Neural cell (in vitro differentiated cells): ENCODE measurements around the gene HP. TPM values are rescaled to one million over a fixed set of nuclear protein-coding genes. Genes with fewer than 3 reads are reported as not detected.

Experiments
- H2AFZ ChIP-seq: fragments of 200-600, 300-800 bp; sonication (generic), shearing (Covaris generic); 2 replicates; pipeline ENCODE4 v1.6.0; 2014; ENCODE audit warnings: low read depth, mild to moderate bottlenecking, antibody characterized with exemption, low read length, moderate library complexity
- H3F3A ChIP-seq: fragments of 200-600 bp; shearing (Covaris generic); 2 replicates; pipeline ENCODE4 v1.6.1; 2016; ENCODE audit warnings: mild to moderate bottlenecking, moderate library complexity, mixed read lengths, antibody characterized with exemption, low read length; ENCODE audit not compliant: insufficient read depth, poor library complexity, severe bottlenecking
- H3K27ac ChIP-seq: fragments of 200-600, 300-800 bp; sonication (generic), shearing (Covaris generic); 2 replicates; pipeline ENCODE4 v1.5.1; 2014; ENCODE audit warnings: mild to moderate bottlenecking, low read length, moderate library complexity
- H3K27me3 ChIP-seq: fragments of 300-800, 200-600 bp; sonication (generic), shearing (Covaris generic); 2 replicates; pipeline ENCODE4 v1.6.0; 2014; ENCODE audit warnings: mild to moderate bottlenecking, low read depth, low read length, moderate library complexity; ENCODE audit not compliant: insufficient read depth
- H3K36me3 ChIP-seq: fragments of 300-800, 200-600 bp; sonication (generic), shearing (Covaris generic); 2 replicates; pipeline ENCODE4 v1.5.1; 2014; ENCODE audit warnings: mild to moderate bottlenecking, antibody characterized with exemption, low read length, moderate library complexity; ENCODE audit not compliant: insufficient read depth
- H3K4me2 ChIP-seq: fragments of 300-800, 200-600 bp; sonication (generic), shearing (Covaris generic); 2 replicates; pipeline ENCODE4 v1.6.0; 2014; ENCODE audit warnings: mild to moderate bottlenecking, low read length
- H3K4me3 ChIP-seq: fragments of 300-800, 200-600 bp; sonication (generic), shearing (Covaris generic); 2 replicates; pipeline ENCODE4 v1.5.1; 2014; ENCODE audit warnings: mild to moderate bottlenecking, low read length, moderate library complexity
- H3K79me2 ChIP-seq: fragments of 200-600 bp; shearing (Covaris generic); replicated peaks from 2 replicates; pipeline ENCODE4 v1.6.0; 2014; ENCODE audit warnings: mild to moderate bottlenecking, low read length, moderate library complexity; ENCODE audit not compliant: insufficient read depth
- H3K9ac ChIP-seq: fragments of 300-800, 200-600 bp; sonication (generic), shearing (Covaris generic); 2 replicates; pipeline ENCODE4 v1.6.1; 2016; ENCODE audit warnings: mild to moderate bottlenecking, low read length, mixed read lengths
- H3K9me2 ChIP-seq: fragments of 200-600 bp; shearing (Covaris generic); 2 replicates; pipeline ENCODE4 v1.6.1; 2016; ENCODE audit warnings: mild to moderate bottlenecking, low read length, mixed read lengths; ENCODE audit not compliant: insufficient read depth
- H3K9me3 ChIP-seq: fragments of 200-600, 300-800 bp; sonication (generic), shearing (Covaris generic); 2 replicates; pipeline ENCODE4 v1.6.1; 2016; ENCODE audit warnings: mild to moderate bottlenecking, mixed run types, low read length, moderate library complexity, mixed read lengths
- H4K20me1 ChIP-seq: fragments of 200-600 bp; shearing (Covaris generic); 2 replicates; pipeline ENCODE4 v1.6.1; 2016; ENCODE audit warnings: mild to moderate bottlenecking, mixed run types; ENCODE audit not compliant: insufficient read depth
- CTCF ChIP-seq: fragments of 450-650 bp; IDR thresholded peaks from 2 replicates; pipeline ENCODE4 v1.5.1; 2014; ENCODE audit warnings: antibody characterized with exemption, mild to moderate bottlenecking, moderate library complexity; ENCODE audit not compliant: poor library complexity, severe bottlenecking
- EP300 ChIP-seq: fragments of 450-650 bp; conservative IDR thresholded peaks from 2 replicates; pipeline ENCODE4 v1.6.1; 2014; ENCODE audit warnings: antibody characterized with exemption, mild to moderate bottlenecking, moderate library complexity; ENCODE audit not compliant: poor library complexity, severe bottlenecking
- EZH2 ChIP-seq: fragments of 200-600, 300-800 bp; shearing (Covaris generic), sonication (generic); IDR thresholded peaks from 2 replicates; pipeline ENCODE4 v1.6.1; 2014; ENCODE audit warnings: antibody characterized with exemption, low read length, borderline replicate concordance, mild to moderate bottlenecking; ENCODE audit not compliant: insufficient read depth, poor library complexity, severe bottlenecking
- MXI1 ChIP-seq: fragments of 450-650 bp; conservative IDR thresholded peaks from 2 replicates; pipeline ENCODE4 v1.6.1; 2014; ENCODE audit warnings: antibody characterized with exemption, mild to moderate bottlenecking; ENCODE audit not compliant: poor library complexity, severe bottlenecking
- POLR2AphosphoS5 ChIP-seq: IDR thresholded peaks from 2 replicates; pipeline ENCODE4 v1.6.1; 2012
- RAD21 ChIP-seq: fragments of 450-650 bp; conservative IDR thresholded peaks from 2 replicates; pipeline ENCODE4 v1.6.1; 2014; ENCODE audit warnings: antibody characterized with exemption, mild to moderate bottlenecking, moderate library complexity
- REST ChIP-seq: IDR thresholded peaks from 2 replicates; pipeline ENCODE4 v1.6.1; 2012; ENCODE audit warnings: borderline replicate concordance
- SMC3 ChIP-seq: fragments of 450-650 bp; conservative IDR thresholded peaks from 2 replicates; pipeline ENCODE4 v1.6.1; 2014; ENCODE audit warnings: antibody characterized with exemption, mild to moderate bottlenecking, moderate library complexity; ENCODE audit not compliant: poor library complexity
- TAF1 ChIP-seq: IDR thresholded peaks from 2 replicates; pipeline ENCODE4 v1.6.1; 2012; ENCODE audit warnings: low read depth
- polyA plus RNA-seq: library from polyadenylated mRNA; depleted of rRNA; stranded (reverse); fragments of >200 nt; gene quantifications from 2 replicates; pipeline ENCODE4 v1.2.3, GENCODE V29; 2014

HP gene
- polyA plus RNA-seq, 1 donor from 2014 or later, result not detected

- Histone ChIP-seq H2AFZ (no peak overlapping the region), H3K79me2 (no peaks in the 10 kb centered on the region), H3K36me3 (no peaks in the 10 kb centered on the region), H3K9ac (no peak overlapping the region), H3K27me3 (no peaks in the 10 kb centered on the region), H3K4me2 (no peak overlapping the region), H4K20me1 (no peaks in the 10 kb centered on the region), H3K9me2 (no peaks in the 10 kb centered on the region), H3K9me3 (no peaks in the 10 kb centered on the region), H3F3A (no peaks in the 10 kb centered on the region), H3K27ac (no peak overlapping the region), H3K4me3 (no peak overlapping the region)
- TF ChIP-seq EZH2, result no peak
- TF ChIP-seq SMC3, result no peak
- TF ChIP-seq RAD21, result no peak
- TF ChIP-seq TAF1, result no peak
Observed at GRCh38 chr16:72024862-72025382, 29.4 kb upstream of the HP start.

GRCh38 chr16:72025404-72026114 lies 28.7 kb upstream of the HP start:
- H3K9ac ChIP-seq, result no peak overlapping the region
- no peaks in the 10 kb centered on the region for H3K79me2 ChIP-seq
- no peak overlapping the region for H3K27ac ChIP-seq
- no peaks in the 10 kb centered on the region for H3K9me2 ChIP-seq
- H2AFZ ChIP-seq, result no peak overlapping the region
- H3K36me3 ChIP-seq, result no peaks in the 10 kb centered on the region
- H3K4me2 ChIP-seq, result no peak overlapping the region
- H4K20me1 ChIP-seq, result no peaks in the 10 kb centered on the region
- H3F3A ChIP-seq, result no peaks in the 10 kb centered on the region
- no peaks in the 10 kb centered on the region for H3K27me3 ChIP-seq
- H3K9me3 ChIP-seq, result no peaks in the 10 kb centered on the region
- no peak for TF ChIP-seq RAD21
- no peak for TF ChIP-seq TAF1
- TF ChIP-seq SMC3, result no peak
- no peak for TF ChIP-seq EP300
- no peak for TF ChIP-seq EZH2
- no peak for TF ChIP-seq CTCF
- TF ChIP-seq POLR2AphosphoS5, result no peak
- no peak for TF ChIP-seq REST
- no peak for TF ChIP-seq MXI1
- H3K4me3 ChIP-seq, result no peak overlapping the region
